Fibroblast of villous mesenchyme (primary cell): ENCODE results near the gene COL23A1. TPM values are rescaled to one million over a fixed set of nuclear protein-coding genes. Genes with fewer than 3 reads are reported as not detected.
A peak's percentile ranks its signal among the peaks of the same experiment; 100 is the strongest.

Experiments used
- DNase-seq: peaks from one replicate; pipeline ENCODE4 v3.0.0-alpha.2; 2010; ENCODE audit warnings: low read depth
- H3K4me3 ChIP-seq: 2 replicates; pipeline ENCODE4 v1.5.1; 2011; ENCODE audit warnings: low read depth, mild to moderate bottlenecking, low read length
- total RNA-seq: library from RNA; depleted of rRNA; stranded (reverse); fragments of >200 nt; gene quantifications from 2 replicates; pipeline ENCODE4 v1.2.3, GENCODE V29; 2012
- TF ChIP-seq, protein P1 (sequence below): IDR thresholded peaks from 2 replicates; pipeline ENCODE4 v1.5.1; 2012; ENCODE audit warnings: low read depth, mild to moderate bottlenecking, low read length; ENCODE audit not compliant: insufficient read depth

The COL23A1 gene
- total RNA-seq: not detected in 2 replicates

DNA sequence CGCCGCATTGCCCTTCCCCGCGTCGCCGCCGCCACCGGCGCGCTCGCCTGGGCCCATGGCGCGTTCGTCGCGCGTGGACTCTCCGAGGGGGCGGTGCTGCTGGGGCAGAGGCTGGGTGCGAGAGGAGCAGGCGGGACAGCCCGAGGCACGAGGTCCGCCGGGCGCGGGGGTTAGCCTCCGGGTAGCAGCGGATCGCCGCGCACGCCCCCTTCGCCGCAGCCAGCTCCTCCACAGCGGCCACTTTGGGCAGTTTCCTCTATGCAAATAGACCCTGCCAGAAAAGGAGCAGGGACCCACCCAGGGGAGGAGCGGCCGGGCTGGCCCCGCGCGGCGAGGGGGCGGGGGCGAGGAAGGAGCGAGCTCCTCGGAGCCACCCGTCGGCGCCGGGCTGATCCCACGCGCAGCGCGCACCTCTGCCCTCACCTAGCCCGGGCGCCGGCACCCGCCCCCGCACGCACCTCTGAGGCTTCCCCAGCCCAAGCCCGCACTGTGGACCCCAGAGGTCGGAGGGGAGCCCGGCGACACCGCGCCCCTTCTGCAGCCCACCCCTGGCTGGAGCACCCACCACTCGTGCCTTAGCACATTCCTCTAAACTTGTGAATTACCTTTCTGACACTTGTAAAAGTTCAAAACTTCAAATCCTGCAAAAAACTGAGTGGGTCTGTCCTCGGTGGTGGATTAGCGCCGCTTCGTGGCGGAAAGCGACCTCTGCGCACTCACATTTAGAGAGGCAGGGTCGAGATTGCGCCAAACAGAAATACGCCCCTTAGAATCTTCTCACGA, at the start of gene COL23A1:
TSS of gene COL23A1 (minus strand) at position 253 of the 783 bp plus-strand sequence.
- TF ChIP-seq, protein P1, sequence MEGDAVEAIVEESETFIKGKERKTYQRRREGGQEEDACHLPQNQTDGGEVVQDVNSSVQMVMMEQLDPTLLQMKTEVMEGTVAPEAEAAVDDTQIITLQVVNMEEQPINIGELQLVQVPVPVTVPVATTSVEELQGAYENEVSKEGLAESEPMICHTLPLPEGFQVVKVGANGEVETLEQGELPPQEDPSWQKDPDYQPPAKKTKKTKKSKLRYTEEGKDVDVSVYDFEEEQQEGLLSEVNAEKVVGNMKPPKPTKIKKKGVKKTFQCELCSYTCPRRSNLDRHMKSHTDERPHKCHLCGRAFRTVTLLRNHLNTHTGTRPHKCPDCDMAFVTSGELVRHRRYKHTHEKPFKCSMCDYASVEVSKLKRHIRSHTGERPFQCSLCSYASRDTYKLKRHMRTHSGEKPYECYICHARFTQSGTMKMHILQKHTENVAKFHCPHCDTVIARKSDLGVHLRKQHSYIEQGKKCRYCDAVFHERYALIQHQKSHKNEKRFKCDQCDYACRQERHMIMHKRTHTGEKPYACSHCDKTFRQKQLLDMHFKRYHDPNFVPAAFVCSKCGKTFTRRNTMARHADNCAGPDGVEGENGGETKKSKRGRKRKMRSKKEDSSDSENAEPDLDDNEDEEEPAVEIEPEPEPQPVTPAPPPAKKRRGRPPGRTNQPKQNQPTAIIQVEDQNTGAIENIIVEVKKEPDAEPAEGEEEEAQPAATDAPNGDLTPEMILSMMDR: peak; percentile 70
- peak within 1 kb of the TSS; percentile 47 for H3K4me3 ChIP-seq
- DNase-seq: peak; percentile 50

DNA sequence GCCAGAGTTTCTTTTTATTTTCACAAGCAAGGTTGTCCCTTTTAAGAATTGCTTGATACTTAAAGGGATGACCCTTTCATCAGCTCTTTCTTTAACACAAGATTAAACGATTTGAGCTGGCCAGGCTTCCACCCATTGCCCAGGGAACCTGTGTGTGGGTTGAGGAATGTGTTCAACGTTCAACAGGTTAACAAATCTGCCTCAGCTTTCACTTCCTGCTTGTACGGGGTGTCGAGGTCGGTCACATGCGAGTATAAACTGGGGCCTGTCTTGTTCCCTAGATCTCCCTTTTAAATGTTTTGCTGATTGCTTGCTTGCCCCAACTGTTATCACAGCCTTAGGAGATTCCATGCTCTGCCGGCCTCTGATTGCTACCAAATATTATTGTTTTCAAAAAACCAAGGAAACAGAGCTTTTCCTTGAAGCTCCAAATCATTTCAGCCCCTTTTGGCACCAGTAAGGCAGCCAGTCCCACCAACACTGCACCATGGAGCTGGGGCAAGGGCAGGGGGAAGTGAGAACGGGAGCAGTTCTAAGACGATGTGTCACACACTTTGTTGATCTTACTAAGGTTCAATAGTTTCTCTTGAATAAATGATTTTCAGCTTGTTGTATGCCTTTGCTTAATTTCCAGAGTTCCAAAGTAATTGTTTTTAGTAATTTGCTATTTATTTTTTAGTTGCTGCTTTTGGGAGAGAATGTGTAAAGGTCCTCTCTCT, 47.3 kb upstream of the COL23A1 start:
- DNase-seq: no peak
- H3K4me3 ChIP-seq: no peak overlapping the region
- TF ChIP-seq, protein P1: no peak

DNA sequence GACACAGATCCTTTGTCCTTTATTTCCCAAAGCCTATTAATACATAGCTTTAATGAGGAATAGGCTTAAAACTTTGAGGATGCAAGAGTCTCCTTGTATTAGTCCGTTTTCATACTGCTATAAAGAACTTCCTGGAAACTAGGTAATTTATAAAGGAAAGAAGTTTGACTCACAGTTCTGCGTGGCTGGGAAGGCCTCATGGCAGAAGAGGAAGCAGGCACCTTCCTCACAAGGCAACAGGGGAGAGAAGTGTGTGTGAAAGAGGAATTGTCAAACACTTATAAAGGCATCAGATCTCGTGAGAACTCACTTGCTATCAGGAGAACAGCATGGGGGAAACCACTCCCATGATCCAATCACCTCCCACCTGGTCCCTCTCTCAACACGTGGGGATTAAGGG, 42.1 kb upstream of the COL23A1 start:
- no peak overlapping the region for H3K4me3 ChIP-seq

DNA sequence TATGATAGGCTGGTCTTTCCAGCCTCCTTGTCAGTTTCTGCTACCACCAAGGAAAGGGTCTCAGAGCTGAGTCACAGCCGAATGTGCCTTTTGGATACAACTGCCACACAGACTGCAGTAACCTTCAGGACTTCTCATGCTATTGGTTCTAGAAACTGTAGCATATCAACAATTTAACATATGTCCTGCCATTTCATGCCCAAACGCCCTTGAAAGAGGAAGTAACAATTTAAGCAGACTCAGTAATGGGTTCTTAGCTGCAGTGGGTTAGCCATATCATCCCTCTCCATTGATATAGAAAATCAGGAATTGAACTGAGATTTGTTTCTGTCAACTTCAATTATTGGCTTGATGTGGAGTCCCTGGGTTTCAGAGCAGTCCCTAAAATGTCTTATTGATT, 40.8 kb upstream of the COL23A1 start:
- no peak for DNase-seq
- H3K4me3 ChIP-seq: no peak overlapping the region
- TF ChIP-seq, protein P1: no peak

More for the DNA sequence above, 42.1 kb upstream of the COL23A1 start:
- no peak for DNase-seq
- TF ChIP-seq, protein P1: no peak

DNA sequence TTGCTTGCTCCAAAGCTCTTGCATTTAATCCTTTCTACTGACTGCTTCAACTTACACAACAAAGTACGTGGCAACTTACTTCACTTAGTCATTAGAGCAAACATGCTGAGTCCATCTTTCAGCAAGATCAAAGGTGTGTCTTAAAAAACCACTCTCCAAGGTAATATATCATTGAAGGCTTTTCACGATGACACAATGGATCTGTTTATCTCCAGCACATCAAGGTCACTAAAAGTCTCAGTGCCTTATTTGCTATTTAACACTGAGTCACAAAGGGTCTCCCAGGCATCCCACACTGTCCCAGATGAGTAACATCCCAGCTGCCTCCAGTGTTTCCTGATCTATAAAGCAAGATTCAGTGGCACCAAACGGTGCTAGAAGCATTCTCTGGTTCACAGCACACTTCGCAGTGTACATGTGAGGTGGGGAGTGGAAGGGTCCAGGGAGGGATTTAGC, 40.3 kb upstream of the COL23A1 start:
- DNase-seq: peak; percentile 14
- TF ChIP-seq, protein P1: no peak
- no peak overlapping the region for H3K4me3 ChIP-seq

DNA sequence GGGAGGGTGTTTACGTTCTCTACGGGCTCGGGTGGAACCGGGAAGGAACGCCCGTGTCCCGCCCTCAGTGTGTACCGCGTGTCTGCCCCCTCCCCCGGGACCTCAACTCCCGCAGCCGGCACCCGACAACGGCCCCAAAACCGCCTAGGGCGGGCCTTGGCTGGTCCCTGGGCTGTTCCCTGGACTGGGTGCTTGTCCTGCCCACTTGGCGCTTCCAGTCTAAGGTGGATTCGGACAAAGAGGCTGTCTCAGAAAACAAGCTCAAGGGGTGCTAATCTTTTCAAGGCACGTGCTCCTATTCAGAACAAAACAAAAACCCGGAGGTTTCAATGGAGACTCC, 37.0 kb upstream of the COL23A1 start:
- TF ChIP-seq, protein P1: no peak
- no peak for DNase-seq
- H3K4me3 ChIP-seq: peak overlapping the region; percentile 82
